ENCODE measurements around the gene FMO5.
"Not testable (repeated sequence)": the region's sequence is repeated elsewhere in the genome, so short reads cannot be mapped to it uniquely, and the experiment has no call there.

Gene FMO5

DNA sequence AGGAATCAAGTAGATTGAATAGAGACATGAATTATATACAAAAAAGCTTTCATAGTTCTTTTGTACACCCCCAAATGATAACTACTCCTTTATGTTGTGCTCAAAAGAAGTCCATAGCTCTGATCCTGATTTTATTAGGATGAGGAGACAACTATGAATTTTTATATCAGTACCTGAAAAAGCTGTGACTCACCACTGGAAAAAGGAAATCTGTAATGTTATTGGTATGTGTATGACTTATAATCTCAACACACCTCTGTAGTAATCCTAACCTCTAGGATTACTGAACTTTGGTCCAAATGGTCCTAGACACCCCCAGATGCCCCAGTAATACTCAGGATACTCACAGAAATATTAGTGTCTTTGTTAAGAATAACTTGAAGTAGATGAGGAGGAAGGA is 63.0 kb downstream of the FMO5 start:
- Mint-ChIP-seq H3K4me3 (no peak overlapping the region), H3K9me3 (no peaks in the 10 kb centered on the region), H3K36me3 (ENCODE audit: low read depth) (peaks cover 31% of the 10 kb centered on the region), H3K27me3 (no peaks in the 10 kb centered on the region), H3K27ac (no peak overlapping the region), H3K4me1 (peaks cover 1% of the 10 kb centered on the region)
- ATAC-seq, result no peak
- no peak for DNase-seq

DNA sequence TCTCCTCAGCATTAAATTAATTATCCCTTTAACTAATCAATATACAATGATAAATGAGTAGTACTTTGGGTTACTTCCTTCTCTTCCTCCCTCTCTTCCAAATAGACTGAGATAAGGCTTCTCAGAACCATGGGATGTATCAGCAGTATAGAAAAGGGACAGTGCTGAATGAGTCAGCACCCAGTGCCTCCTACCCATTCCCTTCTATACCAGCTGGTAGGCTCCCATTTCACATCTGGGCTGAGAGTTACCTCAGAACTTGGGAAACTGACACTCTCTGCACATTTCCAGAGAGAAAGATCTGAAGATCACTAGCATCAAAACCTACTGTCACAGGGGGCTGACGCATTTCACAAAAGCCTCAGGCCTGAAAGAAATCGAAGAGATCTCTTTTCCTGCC is 68.0 kb downstream of the FMO5 start:
- H3K36me3 Mint-ChIP-seq (ENCODE audit: low read depth), result peaks cover 25% of the 10 kb centered on the region
- not testable (repeated sequence) for DNase-seq, ATAC-seq

DNA sequence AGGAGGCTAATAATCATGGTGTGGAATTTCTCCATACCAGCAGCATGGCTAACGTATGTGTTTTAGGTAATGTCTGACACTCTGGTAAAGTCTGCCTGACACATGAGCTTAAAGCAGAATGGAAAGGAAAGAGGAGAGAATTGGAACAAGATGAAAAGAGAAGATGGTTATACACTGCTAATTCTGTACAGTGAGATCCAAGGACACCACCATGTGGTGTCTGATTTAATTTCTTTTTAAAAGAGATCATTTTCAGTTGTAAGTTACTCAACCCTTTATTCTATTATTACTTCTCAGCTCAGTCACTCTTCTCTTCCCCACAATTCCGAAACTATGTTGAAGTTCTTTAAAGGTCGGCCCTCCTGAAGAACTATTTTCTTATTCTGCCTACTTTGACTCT is 68.5 kb downstream of the FMO5 start:
- Mint-ChIP-seq H3K36me3 (ENCODE audit: low read depth) (peaks cover 25% of the 10 kb centered on the region), H3K27me3 (no peaks in the 10 kb centered on the region), H3K9me3 (no peaks in the 10 kb centered on the region), H3K4me1 (no peaks in the 10 kb centered on the region), H3K27ac (no peak overlapping the region), H3K4me3 (no peak overlapping the region)
- no peak for ATAC-seq
- DNase-seq, result no peak

More for the DNA sequence above, 68.0 kb downstream of the FMO5 start:
- not testable (repeated sequence) for H3K27me3 Mint-ChIP-seq, H3K4me1 Mint-ChIP-seq, H3K27ac Mint-ChIP-seq, H3K9me3 Mint-ChIP-seq, H3K4me3 Mint-ChIP-seq

DNA sequence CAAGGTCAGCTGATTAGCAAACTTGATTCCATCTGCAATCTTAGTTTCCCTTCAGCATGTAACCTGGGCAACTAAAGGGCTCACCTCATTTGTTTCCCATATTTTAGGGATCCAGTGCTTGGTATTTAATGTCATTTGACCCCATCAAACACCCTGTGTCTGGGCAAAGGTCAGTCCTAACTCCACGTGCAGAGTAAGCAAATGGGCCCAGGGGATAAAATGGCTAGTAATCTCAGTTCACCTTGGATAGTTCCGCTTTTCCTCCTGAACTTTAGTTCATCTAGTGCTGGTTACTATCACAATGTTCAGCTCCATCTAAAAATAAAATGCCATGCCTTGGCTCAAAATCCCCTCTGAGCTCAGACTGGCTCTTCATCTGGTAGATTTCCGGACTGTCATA is 72.4 kb downstream of the FMO5 start:
- Mint-ChIP-seq H3K36me3 (ENCODE audit: low read depth) (peaks cover 14% of the 10 kb centered on the region), H3K27ac (no peak overlapping the region), H3K4me1 (no peaks in the 10 kb centered on the region), H3K4me3 (no peak overlapping the region), H3K9me3 (no peaks in the 10 kb centered on the region), H3K27me3 (no peaks in the 10 kb centered on the region)
- ATAC-seq, result no peak
- no peak for DNase-seq

DNA sequence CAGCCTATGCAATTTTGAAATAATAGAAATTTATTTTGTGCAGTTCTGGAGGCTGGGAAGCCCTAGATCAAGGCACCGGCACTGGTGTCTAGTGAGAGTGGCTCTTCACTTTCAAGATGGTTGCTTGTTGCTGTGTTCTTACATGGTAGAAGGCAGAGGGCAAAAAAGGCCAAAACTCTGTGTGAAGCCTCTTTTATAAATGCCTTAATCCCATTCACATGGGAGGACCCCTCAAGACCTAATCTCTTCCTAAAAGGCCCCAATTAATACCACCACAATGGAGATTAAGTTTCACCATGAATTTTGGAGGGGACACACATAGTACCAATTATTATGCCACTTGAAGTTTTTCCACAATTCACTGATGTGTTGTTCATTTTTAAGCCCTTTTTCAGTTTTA is 73.9 kb downstream of the FMO5 start:
- Mint-ChIP-seq H3K4me3 (no peak overlapping the region), H3K9me3 (no peaks in the 10 kb centered on the region), H3K27ac (no peak overlapping the region), H3K36me3 (ENCODE audit: low read depth) (peaks cover 6% of the 10 kb centered on the region), H3K27me3 (no peaks in the 10 kb centered on the region), H3K4me1 (no peaks in the 10 kb centered on the region)
- ATAC-seq (no peak), DNase-seq (no peak)

DNA sequence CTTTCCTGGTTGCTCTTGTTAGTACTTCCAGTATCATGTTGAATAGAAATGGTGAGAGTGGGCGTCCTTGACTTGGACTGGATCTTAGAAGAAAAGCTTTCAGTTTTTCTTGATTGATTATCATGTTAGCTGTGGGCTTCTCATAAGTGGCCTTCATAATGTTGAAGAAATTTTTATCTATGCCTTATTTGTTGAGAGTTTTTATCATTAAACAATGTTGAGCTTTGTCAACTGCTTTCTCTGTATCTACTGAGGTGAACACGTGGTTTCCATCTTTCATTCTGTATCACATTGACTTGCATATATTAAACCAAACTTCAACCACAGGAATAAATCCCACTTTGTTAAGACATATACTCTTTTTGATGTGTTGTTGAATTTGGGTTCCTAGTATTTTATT is 82.3 kb downstream of the FMO5 start:
- ATAC-seq (no peak), DNase-seq (no peak)
- no peaks in the 10 kb centered on the region for H3K36me3 Mint-ChIP-seq (ENCODE audit: low read depth)
- H3K4me1 Mint-ChIP-seq, result no peaks in the 10 kb centered on the region
- no peak overlapping the region for H3K27ac Mint-ChIP-seq
- no peaks in the 10 kb centered on the region for H3K9me3 Mint-ChIP-seq
- no peak overlapping the region for H3K4me3 Mint-ChIP-seq
- peaks cover 29% of the 10 kb centered on the region for H3K27me3 Mint-ChIP-seq
